Tibial artery (tissue), 4 donors: ENCODE measurements around the gene ZFP69B.

Experiments
- DNase-seq, 2 donors: peaks; one replicate each; pipeline ENCODE4 v3.0.0-alpha.2; 2019
- H3K27ac ChIP-seq, 2 donors: fragments of 200-600 bp; sonication (generic) in 1 of 2; 1 replicate in 1 of 2; 2 replicates in 1 of 2; pipeline ENCODE4 v1.5.1; 2018 to 2019; ENCODE audit warnings: mild to moderate bottlenecking in 1 of 2
- H3K27me3 ChIP-seq, 2 donors: fragments of 200-600 bp; sonication (generic) in 1 of 2; one replicate each; pipeline versions ENCODE4 v1.5.1 to v1.6.0; 2016 to 2019
- H3K36me3 ChIP-seq, 3 donors: fragments of 200-600 bp; sonication (generic) in 2 of 3; one replicate each; pipeline ENCODE4 v1.5.1; 2016 to 2019; ENCODE audit warnings: mild to moderate bottlenecking in 2 of 3
- H3K4me1 ChIP-seq, 4 donors: fragments of 200-600 bp; sonication (generic) in 2 of 4; 1 replicate in 3 of 4; 2 replicates in 1 of 4; pipeline ENCODE4 v1.5.1; 2016 to 2019
- H3K4me3 ChIP-seq, 2 donors: fragments of 200-600 bp; sonication (generic) in 1 of 2; 1 replicate in 1 of 2; 2 replicates in 1 of 2; pipeline ENCODE4 v1.5.1; 2018 to 2019; ENCODE audit warnings: mild to moderate bottlenecking in 2 of 2
- H3K9me3 ChIP-seq, 3 donors: fragments of 200-600 bp; sonication (generic) in 1 of 3; one replicate each; pipeline ENCODE4 v1.5.1; 2016 to 2019
- intact Hi-C: fragments of 100-400 bp; cut with DNase I; formaldehyde crosslinking; loops from one replicate; pipeline ENCODE4 v1.15.0; 2023; ENCODE audit warnings: low total_unique reads
- TF ChIP-seq, protein P1 (sequence below), 2 experiments: fragments of 200-600 bp in 1 of 2; fragments of 450-650 bp in 1 of 2; IDR thresholded peaks; one replicate each; pipeline ENCODE4 v1.5.1; 2017 to 2019; ENCODE audit warnings: antibody characterized with exemption in 2 of 2, mild to moderate bottlenecking in 1 of 2, moderate library complexity in 1 of 2

ZFP69B gene

DNA sequence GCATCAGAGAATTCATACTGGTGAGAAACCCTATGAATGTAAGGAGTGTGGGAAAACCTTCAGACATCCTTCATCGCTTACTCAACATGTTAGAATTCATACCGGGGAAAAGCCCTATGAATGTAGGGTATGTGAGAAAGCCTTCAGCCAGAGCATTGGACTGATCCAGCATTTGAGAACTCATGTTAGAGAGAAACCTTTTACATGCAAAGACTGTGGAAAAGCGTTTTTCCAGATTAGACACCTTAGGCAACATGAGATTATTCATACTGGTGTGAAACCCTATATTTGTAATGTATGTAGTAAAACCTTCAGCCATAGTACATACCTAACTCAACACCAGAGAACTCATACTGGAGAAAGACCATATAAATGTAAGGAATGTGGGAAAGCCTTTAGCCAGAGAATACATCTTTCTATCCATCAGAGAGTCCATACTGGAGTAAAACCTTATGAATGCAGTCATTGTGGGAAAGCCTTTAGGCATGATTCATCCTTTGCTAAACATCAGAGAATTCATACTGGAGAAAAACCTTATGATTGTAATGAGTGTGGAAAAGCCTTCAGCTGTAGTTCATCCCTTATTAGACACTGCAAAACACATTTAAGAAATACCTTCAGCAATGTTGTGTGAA is 12.8 kb downstream of the ZFP69B start:
- Histone ChIP-seq H3K9me3 (peaks cover 18 to 97% (median 94%) of the 10 kb centered on the region in 3 donors), H3K4me3 (no peak overlapping the region), H3K27ac (no peak overlapping the region), H3K4me1 (no peaks in the 10 kb centered on the region), H3K27me3 (no peaks in the 10 kb centered on the region), H3K36me3 (peaks cover 39 to 75% (median 70%) of the 10 kb centered on the region in 3 donors)
- TF ChIP-seq, protein P1, sequence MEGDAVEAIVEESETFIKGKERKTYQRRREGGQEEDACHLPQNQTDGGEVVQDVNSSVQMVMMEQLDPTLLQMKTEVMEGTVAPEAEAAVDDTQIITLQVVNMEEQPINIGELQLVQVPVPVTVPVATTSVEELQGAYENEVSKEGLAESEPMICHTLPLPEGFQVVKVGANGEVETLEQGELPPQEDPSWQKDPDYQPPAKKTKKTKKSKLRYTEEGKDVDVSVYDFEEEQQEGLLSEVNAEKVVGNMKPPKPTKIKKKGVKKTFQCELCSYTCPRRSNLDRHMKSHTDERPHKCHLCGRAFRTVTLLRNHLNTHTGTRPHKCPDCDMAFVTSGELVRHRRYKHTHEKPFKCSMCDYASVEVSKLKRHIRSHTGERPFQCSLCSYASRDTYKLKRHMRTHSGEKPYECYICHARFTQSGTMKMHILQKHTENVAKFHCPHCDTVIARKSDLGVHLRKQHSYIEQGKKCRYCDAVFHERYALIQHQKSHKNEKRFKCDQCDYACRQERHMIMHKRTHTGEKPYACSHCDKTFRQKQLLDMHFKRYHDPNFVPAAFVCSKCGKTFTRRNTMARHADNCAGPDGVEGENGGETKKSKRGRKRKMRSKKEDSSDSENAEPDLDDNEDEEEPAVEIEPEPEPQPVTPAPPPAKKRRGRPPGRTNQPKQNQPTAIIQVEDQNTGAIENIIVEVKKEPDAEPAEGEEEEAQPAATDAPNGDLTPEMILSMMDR (IDR thresholded peaks at IDR 0.05) = no peak
- intact Hi-C loops = no loop called here
- DNase-seq = no peak

DNA sequence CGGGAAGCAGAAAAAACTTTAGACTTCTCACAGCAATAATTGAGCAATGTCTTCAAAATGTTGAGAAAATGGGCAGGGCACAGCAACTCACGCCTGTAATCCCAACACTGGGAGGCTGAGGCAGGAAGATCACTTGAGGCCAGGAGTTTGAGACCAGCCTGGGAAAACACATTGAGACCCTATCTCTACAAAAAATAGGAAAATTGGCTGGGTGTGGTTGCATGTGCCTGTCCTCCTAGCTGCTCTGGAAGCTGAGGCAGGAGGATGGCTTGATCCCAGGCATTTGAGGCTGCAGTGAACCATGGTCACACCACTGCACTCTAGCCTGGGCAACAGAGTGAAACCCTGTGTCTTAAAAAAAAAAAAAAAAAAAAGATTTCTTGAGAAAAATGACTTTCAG is 19.1 kb downstream of the ZFP69B start:
- DNase-seq = no peak
- peaks cover 3 to 24% (median 13%) of the 10 kb centered on the region in 3 donors for H3K36me3 ChIP-seq
- TF ChIP-seq, protein P1 (IDR thresholded peaks at IDR 0.05) = no peak
- H3K27ac ChIP-seq = no peak overlapping the region
- intact Hi-C loops = no loop called here
- H3K4me3 ChIP-seq = no peak overlapping the region
- H3K27me3 ChIP-seq = no peaks in the 10 kb centered on the region
- peaks cover 7 to 86% (median 60%) of the 10 kb centered on the region in 3 donors for H3K9me3 ChIP-seq
- H3K4me1 ChIP-seq = no peaks in the 10 kb centered on the region

DNA sequence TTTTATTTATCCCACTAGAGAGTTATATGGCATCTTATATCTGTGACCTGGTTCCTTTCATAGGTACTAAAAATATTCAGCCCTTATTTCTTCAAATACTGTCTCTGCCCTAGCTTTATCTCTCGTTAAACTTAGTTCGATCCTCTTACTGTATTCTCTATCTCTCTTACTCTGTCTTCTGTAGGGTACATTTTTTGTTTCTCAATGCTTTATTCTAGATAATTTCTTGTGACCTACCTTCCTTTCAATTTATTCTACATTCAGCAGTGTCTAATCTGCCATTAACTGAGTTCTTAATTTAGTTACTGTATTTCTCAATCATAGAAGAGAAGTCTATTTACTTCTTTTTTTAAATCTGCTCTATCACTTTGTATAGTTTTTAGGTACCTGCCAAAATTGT is 25.0 kb downstream of the ZFP69B start:
- Histone ChIP-seq H3K27me3 (no peaks in the 10 kb centered on the region), H3K4me1 (peaks cover 0 to 14% (median 8%) of the 10 kb centered on the region in 4 donors), H3K27ac (no peak overlapping the region), H3K4me3 (no peak overlapping the region), H3K36me3 (no peaks in the 10 kb centered on the region), H3K9me3 (peaks cover 4 to 37% (median 5%) of the 10 kb centered on the region in 3 donors)
- intact Hi-C loops = no loop called here
- TF ChIP-seq, protein P1 (IDR thresholded peaks at IDR 0.05) = no peak
- no peak for DNase-seq

DNA sequence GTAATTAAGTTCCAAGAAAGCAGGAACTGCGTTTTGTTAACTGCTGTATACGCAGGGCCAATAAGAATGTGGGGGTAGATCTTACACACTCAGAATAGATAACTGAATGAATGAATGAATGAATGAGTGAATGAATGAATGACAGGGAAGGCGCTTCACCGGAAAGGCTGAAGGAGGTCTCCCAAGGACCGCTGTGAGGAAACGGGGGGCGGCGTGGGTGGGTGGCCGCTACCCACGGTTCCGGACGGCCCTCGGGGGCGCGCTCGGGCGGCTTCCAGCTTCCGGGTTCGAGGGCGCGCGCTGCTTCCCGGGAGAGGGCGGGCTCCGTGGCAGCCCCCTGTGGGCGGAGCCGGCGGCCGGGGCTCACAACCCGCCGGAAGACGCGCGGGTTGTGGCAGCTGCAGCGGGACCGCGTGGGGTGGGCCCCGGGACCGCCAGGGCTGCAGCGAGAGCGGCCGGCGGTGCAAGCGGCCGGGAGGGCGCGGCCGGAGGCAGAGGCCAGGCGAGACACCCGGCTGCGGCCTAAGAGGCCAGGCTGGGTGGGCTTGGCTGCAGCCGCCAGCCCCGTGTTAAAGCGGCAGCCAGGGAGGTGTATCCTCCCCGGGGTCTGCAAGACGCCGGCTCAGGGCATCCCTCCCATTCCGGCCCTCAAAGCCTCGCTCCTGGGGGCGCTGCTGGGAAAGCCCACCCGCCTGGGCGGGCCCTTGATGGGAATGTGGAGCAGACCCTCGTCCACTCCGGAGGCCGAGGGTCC is 26.8 kb downstream of the ZFP69B start, which contains the start of gene ZFP69:
ZFP69 (plus strand) TSS at position 367 of the 754 bp plus-strand sequence. CDS start 2,072 bp downstream, outside the sequence.
- peak within 1 kb of the TSS; percentile 77 to 80 for H3K27ac ChIP-seq
- H3K4me1 ChIP-seq = peaks cover 0 to 14% (median 8%) of the 10 kb centered on the region in 4 donors
- peak within 1 kb of the TSS; percentile 76 to 98 for H3K4me3 ChIP-seq
- DNase-seq = peak; percentile 38 to 78
- peaks cover 8 to 11% (median 9%) of the 10 kb centered on the region in 3 donors for H3K36me3 ChIP-seq
- intact Hi-C loops = no loop called here
- H3K27me3 ChIP-seq = no peaks in the 10 kb centered on the region
- H3K9me3 ChIP-seq = peaks cover 0 to 22% (median 4%) of the 10 kb centered on the region in 3 donors
- TF ChIP-seq, protein P1 (IDR thresholded peaks at IDR 0.05) = no peak

DNA sequence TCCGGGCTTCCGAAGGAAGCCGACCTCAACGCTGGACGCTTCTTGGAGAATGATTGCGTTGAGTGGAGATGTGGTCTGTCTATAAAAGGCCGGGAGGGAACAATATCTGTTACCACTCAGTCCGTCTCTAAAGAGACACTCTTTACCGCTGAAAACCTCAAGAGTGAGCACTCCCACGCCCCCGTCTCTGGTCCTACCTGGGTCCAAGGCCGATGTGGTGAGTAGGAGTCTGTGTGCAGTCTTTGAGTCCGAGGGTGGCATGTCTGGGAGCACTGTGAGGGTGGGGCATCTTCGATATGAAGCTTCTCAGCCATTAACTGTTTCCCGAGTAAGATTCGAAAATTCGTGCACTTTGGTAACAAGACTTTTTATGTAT is 27.4 kb downstream of the ZFP69B start:
- TF ChIP-seq, protein P1 (IDR thresholded peaks at IDR 0.05) = no peak
- intact Hi-C loops = no loop called here
- H3K27me3 ChIP-seq = no peaks in the 10 kb centered on the region
- H3K27ac ChIP-seq = peak overlapping the region; percentile 77 to 80
- peaks cover 0 to 14% (median 8%) of the 10 kb centered on the region in 4 donors for H3K4me1 ChIP-seq
- peak overlapping the region; percentile 76 to 98 for H3K4me3 ChIP-seq
- H3K9me3 ChIP-seq = peaks cover 0 to 22% (median 4%) of the 10 kb centered on the region in 3 donors
- H3K36me3 ChIP-seq = peaks cover 11 to 17% (median 14%) of the 10 kb centered on the region in 3 donors
- no peak for DNase-seq
